Mesenchymal stem cell (in vitro differentiated cells and primary cell): Measurements from ENCODE around the gene PTPRN2.

Source experiments
- DNase-seq: peaks from one replicate; pipeline ENCODE4 v3.0.0-alpha.2; 2013
- H2AFZ ChIP-seq: one replicate; pipeline ENCODE4 v1.6.1; 2013; ENCODE audit warnings: low read depth, mild to moderate bottlenecking, control low read depth, inconsistent platforms, low read length, moderate library complexity
- H2AK5ac ChIP-seq: 2 replicates; pipeline ENCODE4 v1.6.1; 2013; ENCODE audit warnings: low read length, moderate library complexity, mild to moderate bottlenecking, inconsistent platforms; ENCODE audit not compliant: severe bottlenecking
- H2BK120ac ChIP-seq: one replicate; pipeline ENCODE4 v1.6.1; 2013; ENCODE audit warnings: low read depth, mild to moderate bottlenecking, inconsistent platforms, low read length, moderate library complexity
- H2BK12ac ChIP-seq, 2 experiments: one replicate each; pipeline ENCODE4 v1.6.1; 2013; ENCODE audit warnings: inconsistent platforms in 2 of 2, low read length in 2 of 2, mild to moderate bottlenecking in 2 of 2, moderate library complexity in 2 of 2, control low read depth in 1 of 2
- H2BK15ac ChIP-seq: one replicate; pipeline ENCODE4 v1.6.1; 2013; ENCODE audit warnings: mild to moderate bottlenecking, low read depth, inconsistent platforms; ENCODE audit not compliant: poor library complexity, severe bottlenecking
- H2BK5ac ChIP-seq: 2 replicates; pipeline ENCODE4 v1.6.1; 2013; ENCODE audit warnings: low read depth, mild to moderate bottlenecking, low read length, control low read depth, inconsistent platforms; ENCODE audit not compliant: poor library complexity, severe bottlenecking
- H3K14ac ChIP-seq, 2 experiments: one replicate each; pipeline ENCODE4 v1.6.1; 2013; ENCODE audit warnings: inconsistent platforms in 2 of 2, low read length in 2 of 2, control low read depth in 1 of 2, mild to moderate bottlenecking in 1 of 2, moderate library complexity in 1 of 2
- H3K18ac ChIP-seq, 2 experiments: one replicate each; pipeline ENCODE4 v1.6.1; 2013; ENCODE audit warnings: inconsistent platforms in 2 of 2, low read length in 2 of 2, control low read depth in 1 of 2, low read depth in 1 of 2, mild to moderate bottlenecking in 1 of 2
- H3K23ac ChIP-seq, 2 experiments: one replicate each; pipeline ENCODE4 v1.6.1; 2013; ENCODE audit warnings: inconsistent platforms in 2 of 2, low read length in 2 of 2, mild to moderate bottlenecking in 2 of 2, moderate library complexity in 2 of 2, control low read depth in 1 of 2
- H3K27ac ChIP-seq: 2 replicates; pipeline ENCODE4 v1.5.1; 2013; ENCODE audit warnings: mild to moderate bottlenecking, moderate library complexity, low read length, control low read depth, inconsistent platforms; ENCODE audit not compliant: poor library complexity, severe bottlenecking
- H3K27me3 ChIP-seq, 2 experiments: 2 replicates each; pipeline versions ENCODE4 v1.6.1 to v1.7.0; 2013; ENCODE audit warnings: low read length in 2 of 2, mild to moderate bottlenecking in 2 of 2, moderate library complexity in 2 of 2, control low read depth in 1 of 2, inconsistent platforms in 1 of 2; ENCODE audit not compliant: control insufficient read depth in 1 of 2, insufficient read depth in 1 of 2
- H3K36me3 ChIP-seq, 2 experiments: 2 replicates each; pipeline versions ENCODE4 v1.6.1 to v1.7.0; 2013; ENCODE audit warnings: low read length in 2 of 2, control low read depth in 1 of 2, inconsistent platforms in 1 of 2, low read depth in 1 of 2, mild to moderate bottlenecking in 1 of 2; ENCODE audit not compliant: insufficient read depth in 2 of 2, control insufficient read depth in 1 of 2
- H3K4ac ChIP-seq, 2 experiments: one replicate each; pipeline ENCODE4 v1.6.1; 2013; ENCODE audit warnings: inconsistent platforms in 2 of 2, low read length in 2 of 2, mild to moderate bottlenecking in 2 of 2, moderate library complexity in 2 of 2, control low read depth in 1 of 2, low read depth in 1 of 2
- H3K4me1 ChIP-seq: 2 replicates; pipeline ENCODE4 v1.6.1; 2013; ENCODE audit warnings: low read depth, low read length, control low read depth; ENCODE audit not compliant: control insufficient read depth, insufficient read depth
- H3K4me2 ChIP-seq: 2 replicates; pipeline ENCODE4 v1.6.1; 2013; ENCODE audit warnings: low read length, mild to moderate bottlenecking, inconsistent platforms; ENCODE audit not compliant: poor library complexity, severe bottlenecking
- H3K4me3 ChIP-seq, 2 experiments: 2 replicates each; pipeline versions ENCODE4 v1.5.1 to v1.7.0; 2013; ENCODE audit warnings: low read length in 2 of 2, mild to moderate bottlenecking in 2 of 2, control low read depth in 1 of 2, low read depth in 1 of 2; ENCODE audit not compliant: insufficient read depth in 1 of 2
- H3K79me1 ChIP-seq: replicated peaks from 2 replicates; pipeline ENCODE4 v1.6.1; 2013; ENCODE audit warnings: mild to moderate bottlenecking, control low read depth, low read length, inconsistent platforms; ENCODE audit not compliant: poor library complexity, severe bottlenecking
- H3K9ac ChIP-seq: 2 replicates; pipeline ENCODE4 v1.7.0; 2013; ENCODE audit warnings: mild to moderate bottlenecking, low read length, moderate library complexity
- H3K9me3 ChIP-seq: 2 replicates; pipeline ENCODE4 v1.7.0; 2013; ENCODE audit warnings: mild to moderate bottlenecking, low read length; ENCODE audit not compliant: control insufficient read depth
- H4K8ac ChIP-seq: one replicate; pipeline ENCODE4 v1.6.1; 2013; ENCODE audit warnings: inconsistent platforms, mild to moderate bottlenecking, low read length, moderate library complexity
- H4K91ac ChIP-seq: one replicate; pipeline ENCODE4 v1.6.1; 2013; ENCODE audit warnings: mild to moderate bottlenecking, low read length, inconsistent platforms
- WGBS: methylation state at CpG from one replicate; pipeline ENCODE4 v1.1.7; 2013; ENCODE audit warnings: mixed read lengths; 5-methylcytosine and 5-hydroxymethylcytosine counted together

The PTPRN2 gene

GRCh38 chr7:158072991-158073730 is 514.5 kb downstream of the PTPRN2 start:
- DNase-seq = no peak
- Histone ChIP-seq H3K27ac (no peak overlapping the region), H2BK12ac (no peak overlapping the region), H2BK5ac (no peak overlapping the region), H2BK120ac (no peak overlapping the region), H2AK5ac (no peak overlapping the region), H3K9ac (no peak overlapping the region), H3K9me3 (peaks cover 3% of the 10 kb centered on the region), H3K23ac (no peak overlapping the region), H3K18ac (no peak overlapping the region), H3K79me1 (no peaks in the 10 kb centered on the region), H3K4me1 (no peaks in the 10 kb centered on the region), H4K91ac (no peak overlapping the region), H3K4ac (no peak overlapping the region), H3K4me2 (no peak overlapping the region), H3K4me3 (no peak overlapping the region), H3K27me3 (no peaks in the 10 kb centered on the region), H4K8ac (no peak overlapping the region), H3K36me3 (no peaks in the 10 kb centered on the region), H2BK15ac (no peak overlapping the region), H2AFZ (no peak overlapping the region), H3K14ac (no peak overlapping the region)
- WGBS = 85% methylated on average over 17 of the region's 18 CpGs

- no peak overlapping the region for H3K14ac ChIP-seq
- no peaks in the 10 kb centered on the region for H3K27me3 ChIP-seq
- no peak overlapping the region for H2BK12ac ChIP-seq
- H3K4me3 ChIP-seq = no peak overlapping the region
- no peak for DNase-seq
- H3K9ac ChIP-seq = no peak overlapping the region
- H4K91ac ChIP-seq = no peak overlapping the region
- no peak overlapping the region for H2AK5ac ChIP-seq
- H3K4ac ChIP-seq = no peak overlapping the region
- H3K27ac ChIP-seq = no peak overlapping the region
- no peak overlapping the region for H3K23ac ChIP-seq
- WGBS = 84% methylated on average over 21 of the region's 21 CpGs
- H3K9me3 ChIP-seq = peaks cover 3% of the 10 kb centered on the region
- no peak overlapping the region for H2BK120ac ChIP-seq
- no peaks in the 10 kb centered on the region for H3K79me1 ChIP-seq
- no peak overlapping the region for H2BK5ac ChIP-seq
- H2BK15ac ChIP-seq = no peak overlapping the region
- no peaks in the 10 kb centered on the region for H3K4me1 ChIP-seq
- H3K4me2 ChIP-seq = no peak overlapping the region
- H2AFZ ChIP-seq = no peak overlapping the region
- no peak overlapping the region for H4K8ac ChIP-seq
- no peaks in the 10 kb centered on the region for H3K36me3 ChIP-seq
- H3K18ac ChIP-seq = no peak overlapping the region
Observed at GRCh38 chr7:158070222-158070920, 517.3 kb downstream of the PTPRN2 start.

- H3K27ac ChIP-seq = no peak overlapping the region
- H2BK12ac ChIP-seq = no peak overlapping the region
- H3K4me3 ChIP-seq = no peak overlapping the region
- H3K18ac ChIP-seq = no peak overlapping the region
- no peak overlapping the region for H4K8ac ChIP-seq
- no peak overlapping the region for H2AFZ ChIP-seq
- no peaks in the 10 kb centered on the region for H3K36me3 ChIP-seq
- H2AK5ac ChIP-seq = no peak overlapping the region
- H3K23ac ChIP-seq = no peak overlapping the region
- no peak overlapping the region for H3K4me2 ChIP-seq
- H2BK15ac ChIP-seq = no peak overlapping the region
- no peaks in the 10 kb centered on the region for H3K4me1 ChIP-seq
- H3K9ac ChIP-seq = no peak overlapping the region
- H3K9me3 ChIP-seq = peaks cover 3% of the 10 kb centered on the region
- no peak overlapping the region for H3K14ac ChIP-seq
- H2BK5ac ChIP-seq = no peak overlapping the region
- H3K4ac ChIP-seq = no peak overlapping the region
- no peak overlapping the region for H4K91ac ChIP-seq
- H2BK120ac ChIP-seq = no peak overlapping the region
- no peaks in the 10 kb centered on the region for H3K27me3 ChIP-seq
- WGBS = 85% methylated on average over 9 of the region's 9 CpGs
- no peaks in the 10 kb centered on the region for H3K79me1 ChIP-seq
- DNase-seq = no peak
Observed at GRCh38 chr7:158068853-158069252, 518.8 kb downstream of the PTPRN2 start.

- no peak overlapping the region for H3K4me3 ChIP-seq
- H3K36me3 ChIP-seq = no peaks in the 10 kb centered on the region
- H4K91ac ChIP-seq = peak overlapping the region; percentile 19
- H2BK120ac ChIP-seq = no peak overlapping the region
- no peak for DNase-seq
- H3K4me2 ChIP-seq = no peak overlapping the region
- H3K27me3 ChIP-seq = no peaks in the 10 kb centered on the region
- H3K4ac ChIP-seq = no peak overlapping the region
- no peaks in the 10 kb centered on the region for H3K4me1 ChIP-seq
- 64% methylated on average over 14 of the region's 14 CpGs for WGBS
- H4K8ac ChIP-seq = no peak overlapping the region
- no peak overlapping the region for H3K18ac ChIP-seq
- no peak overlapping the region for H2BK15ac ChIP-seq
- H3K27ac ChIP-seq = no peak overlapping the region
- no peak overlapping the region for H2AK5ac ChIP-seq
- peaks cover 3% of the 10 kb centered on the region for H3K9me3 ChIP-seq
- H2BK12ac ChIP-seq = no peak overlapping the region
- H3K14ac ChIP-seq = no peak overlapping the region
- no peaks in the 10 kb centered on the region for H3K79me1 ChIP-seq
- no peak overlapping the region for H2BK5ac ChIP-seq
- no peak overlapping the region for H3K23ac ChIP-seq
- H3K9ac ChIP-seq = no peak overlapping the region
- H2AFZ ChIP-seq = no peak overlapping the region
Observed at GRCh38 chr7:158067931-158068482, 519.6 kb downstream of the PTPRN2 start.
